HG02763 (cell line): ENCODE results near the gene DTWD1.
"Not testable (repeated sequence)": the region's sequence is repeated elsewhere in the genome, so short reads cannot be mapped to it uniquely, and the experiment has no call there.

Experiments used
- ATAC-seq: cut with Tn5 transposase; IDR thresholded peaks from one replicate; pipeline ENCODE4 v1.9.1; 2021; ENCODE audit warnings: mild to moderate bottlenecking, moderate library complexity; ENCODE audit not compliant: unreplicated experiment

The DTWD1 gene, protein sequence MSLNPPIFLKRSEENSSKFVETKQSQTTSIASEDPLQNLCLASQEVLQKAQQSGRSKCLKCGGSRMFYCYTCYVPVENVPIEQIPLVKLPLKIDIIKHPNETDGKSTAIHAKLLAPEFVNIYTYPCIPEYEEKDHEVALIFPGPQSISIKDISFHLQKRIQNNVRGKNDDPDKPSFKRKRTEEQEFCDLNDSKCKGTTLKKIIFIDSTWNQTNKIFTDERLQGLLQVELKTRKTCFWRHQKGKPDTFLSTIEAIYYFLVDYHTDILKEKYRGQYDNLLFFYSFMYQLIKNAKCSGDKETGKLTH

DNA sequence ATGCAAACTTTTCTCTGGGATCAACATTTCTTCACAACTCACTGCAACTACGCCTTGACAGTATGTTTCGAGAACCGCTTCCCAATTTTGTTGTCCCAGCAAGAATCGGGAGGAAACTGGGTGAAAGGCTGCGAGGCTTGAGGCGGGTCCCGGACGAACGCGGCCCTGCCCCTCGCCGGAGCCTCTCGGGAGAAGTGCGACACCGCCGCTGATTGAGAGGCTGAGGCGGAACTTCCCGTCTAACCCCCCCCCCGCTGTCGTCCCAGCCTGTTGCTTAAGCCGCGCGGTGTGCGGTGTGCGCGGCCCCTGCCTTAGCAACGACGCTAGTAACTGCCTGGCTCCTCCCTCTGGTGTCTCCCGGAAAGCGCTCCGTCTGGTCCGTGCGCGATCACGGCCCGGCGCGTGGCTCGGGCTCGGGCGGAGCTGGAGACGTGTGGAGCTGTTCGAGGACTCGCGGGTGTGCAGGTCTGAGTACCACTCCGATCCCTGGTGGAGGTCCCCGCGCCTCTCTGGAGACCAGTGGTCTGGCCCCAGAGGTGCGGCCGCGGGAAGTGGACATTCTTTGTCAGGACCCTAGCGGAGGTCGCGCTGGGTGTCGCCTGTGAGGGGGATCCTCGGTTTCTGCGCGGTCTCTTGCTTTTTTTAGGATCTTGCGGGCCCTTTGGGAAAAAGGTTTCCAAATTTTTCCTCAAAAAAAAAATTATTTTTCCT, at the start of gene DTWD1, which contains the start of gene FAM227B:
Gene DTWD1 (plus strand): TSS at position 391 of the 711 bp plus-strand sequence. CDS start 4,120 bp downstream, outside the sequence.
Gene FAM227B (minus strand): TSS at position 161 of the 711 bp plus-strand sequence. CDS start 5,647 bp downstream, outside the sequence.
- peak; percentile 99 for ATAC-seq

DNA sequence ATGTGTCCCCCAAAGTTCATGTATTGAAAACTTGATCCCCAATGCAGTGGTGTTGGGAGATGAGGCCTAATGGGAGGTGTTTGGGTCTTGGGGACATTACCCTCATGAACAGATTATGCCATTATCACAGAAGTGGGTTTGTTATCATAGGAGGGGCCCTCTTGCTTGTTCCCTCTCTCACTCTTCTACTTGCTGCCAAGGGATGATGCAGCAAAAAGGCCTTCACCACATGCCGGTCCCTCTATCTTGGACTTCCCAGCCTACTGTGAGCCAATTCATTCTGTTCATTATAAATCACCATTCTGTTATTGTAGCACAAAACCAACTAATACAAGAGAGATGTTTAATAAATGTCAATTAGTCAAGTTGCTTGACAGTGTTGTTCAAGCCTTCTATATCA, 47.4 kb upstream of the DTWD1 start:
- no peak for ATAC-seq

DNA sequence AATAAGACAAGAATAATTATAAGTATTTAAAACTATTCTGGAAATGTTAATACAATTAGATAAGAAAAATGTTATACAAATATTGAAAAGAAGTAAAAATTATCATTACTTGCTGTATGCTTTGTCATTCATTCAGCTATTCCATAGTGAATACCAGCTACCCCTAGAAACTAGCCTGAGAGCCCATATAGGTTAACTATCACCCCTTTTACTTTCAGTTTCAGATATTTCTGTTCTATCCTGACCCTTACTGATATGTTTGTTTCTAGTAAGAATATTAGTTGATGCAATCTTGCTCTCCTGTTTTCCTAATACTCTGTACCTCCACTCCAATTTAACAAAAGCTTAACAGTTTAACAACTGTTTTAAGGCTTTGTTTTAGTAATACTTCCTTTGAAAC, 31.8 kb upstream of the DTWD1 start:
- ATAC-seq, result peak; percentile 71

DNA sequence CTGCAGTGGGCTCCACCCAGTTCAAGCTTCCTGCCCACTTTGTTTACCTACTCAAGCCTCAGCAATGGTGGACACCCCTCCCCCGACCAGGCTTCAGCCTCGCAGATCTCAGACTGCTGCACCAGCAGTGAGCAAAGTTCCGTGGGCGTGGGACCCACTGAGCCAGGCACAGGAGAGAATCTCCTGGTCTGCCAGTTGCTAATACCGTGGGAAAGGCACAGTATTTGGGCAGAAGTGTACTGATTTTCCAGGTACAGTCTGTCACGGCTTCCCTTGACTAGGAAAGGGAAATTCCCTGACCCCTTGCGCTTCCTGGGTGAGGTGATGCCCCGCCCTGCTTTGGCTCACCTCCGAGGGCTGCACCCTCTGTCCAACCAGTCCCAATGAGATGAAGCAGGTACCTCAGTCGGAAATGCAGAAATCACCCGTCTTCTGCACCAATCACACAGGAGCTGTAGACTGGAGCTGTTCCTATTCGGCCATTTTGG, 28.0 kb upstream of the DTWD1 start:
- not testable (repeated sequence) for ATAC-seq

DNA sequence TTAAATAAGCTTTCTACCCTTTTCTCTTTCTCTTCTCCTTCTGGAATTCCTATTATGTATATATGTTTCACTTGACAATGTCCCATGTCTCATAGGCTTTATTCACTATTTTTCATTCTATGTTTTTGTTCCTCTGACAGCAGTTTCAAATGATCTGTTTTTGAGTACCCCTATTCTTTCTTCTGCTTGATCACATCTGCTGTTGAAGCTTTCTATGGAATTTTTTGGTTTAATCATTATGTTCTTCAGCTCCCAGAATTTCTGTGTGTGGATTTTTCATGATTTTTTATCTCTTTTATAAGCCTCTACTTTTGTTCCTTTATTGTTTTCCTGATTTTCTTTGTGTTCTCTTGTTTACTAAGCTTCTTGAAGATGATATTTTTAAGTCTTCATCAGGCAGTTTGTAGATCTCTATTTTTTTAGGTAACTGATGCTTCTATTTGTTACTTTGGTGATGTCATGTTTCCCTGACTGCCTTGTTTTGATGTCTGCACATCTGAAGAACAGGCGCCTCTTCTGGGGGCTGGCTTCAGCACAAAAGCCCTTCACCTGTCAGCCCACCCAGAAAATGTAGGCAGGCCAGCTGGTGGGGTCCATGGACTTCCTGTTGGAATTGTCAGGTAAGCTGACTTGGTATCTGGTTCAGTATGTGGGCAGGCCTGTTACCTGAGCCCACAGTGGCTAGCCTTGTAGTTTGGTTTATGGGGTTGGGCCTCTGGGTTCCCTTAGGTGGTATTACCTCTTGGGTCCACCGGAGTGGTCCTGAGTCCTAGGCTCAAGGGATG, 16.0 kb upstream of the DTWD1 start:
- no peak for ATAC-seq

DNA sequence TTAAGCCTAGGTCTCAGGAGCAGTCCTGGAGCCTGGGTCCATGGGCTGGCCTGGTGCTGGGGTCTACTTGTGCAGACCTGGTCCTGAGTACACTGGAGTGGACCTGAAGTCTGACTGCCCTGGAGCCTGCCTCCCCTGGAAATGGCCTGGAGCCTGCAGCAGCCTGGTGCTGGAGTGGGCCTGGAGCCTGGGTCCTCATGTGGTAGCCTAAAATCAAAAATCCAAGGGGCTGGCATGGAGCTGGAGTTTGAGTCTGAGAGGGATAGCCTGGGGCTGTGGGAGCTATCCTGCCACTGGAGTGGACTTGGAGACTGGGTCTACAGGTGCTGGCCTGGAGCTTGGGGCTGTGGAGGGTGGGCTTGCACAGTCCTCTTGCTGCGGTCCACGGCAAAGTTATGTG, 15.3 kb upstream of the DTWD1 start:
- no peak for ATAC-seq

DNA sequence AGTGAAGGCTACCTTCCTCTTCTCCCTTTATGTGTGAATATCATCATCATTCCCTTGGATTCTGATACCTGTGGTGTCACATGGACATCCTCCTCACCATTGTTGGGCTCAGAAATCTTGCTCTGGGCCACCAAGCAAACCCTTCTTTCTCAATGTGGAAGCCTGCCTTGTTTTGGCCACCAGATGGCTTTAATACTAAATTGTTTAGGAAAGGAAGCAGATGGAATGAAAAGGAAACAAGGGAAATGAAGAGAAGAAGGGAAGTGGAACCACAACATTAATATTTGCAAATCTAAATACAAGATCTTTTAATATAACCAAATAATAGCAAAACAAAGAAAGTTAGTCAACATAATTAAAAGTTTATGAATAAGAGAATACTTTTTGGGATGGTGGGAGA, 14.3 kb upstream of the DTWD1 start:
- ATAC-seq, result no peak

DNA sequence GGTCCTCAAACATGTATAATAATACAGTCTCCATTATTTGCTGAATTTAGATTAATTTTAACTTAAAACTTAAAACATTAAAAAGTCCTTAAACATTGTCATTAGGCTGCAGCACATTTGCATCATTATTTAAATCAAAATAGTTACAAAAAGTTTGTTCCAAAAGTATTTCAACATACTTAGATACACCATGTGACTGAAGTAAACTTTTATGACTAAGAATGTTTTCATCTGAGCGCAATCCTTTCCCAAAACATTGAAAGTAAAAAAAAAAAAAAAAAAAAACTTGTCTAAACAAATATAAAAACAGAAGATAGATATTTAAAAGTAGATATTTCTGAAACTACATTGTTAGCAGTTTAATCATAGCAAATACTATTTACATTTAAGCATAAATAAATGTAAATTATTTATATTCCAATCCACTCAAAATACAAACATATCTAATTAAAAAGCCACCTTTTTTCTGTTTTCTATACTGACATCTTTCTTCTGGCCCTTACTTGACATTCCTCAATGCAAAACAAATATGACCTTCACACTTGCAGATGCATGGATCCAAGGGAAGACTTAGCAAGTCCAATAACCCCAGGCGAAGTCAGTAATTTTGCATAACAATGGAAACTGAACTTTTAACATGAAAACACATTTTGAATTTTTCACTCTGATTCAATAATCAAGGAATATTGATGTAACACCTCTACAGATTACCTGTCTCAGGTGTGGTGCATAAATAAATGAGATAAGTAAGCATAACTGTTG, 10.5 kb upstream of the DTWD1 start:
- ATAC-seq, result no peak

DNA sequence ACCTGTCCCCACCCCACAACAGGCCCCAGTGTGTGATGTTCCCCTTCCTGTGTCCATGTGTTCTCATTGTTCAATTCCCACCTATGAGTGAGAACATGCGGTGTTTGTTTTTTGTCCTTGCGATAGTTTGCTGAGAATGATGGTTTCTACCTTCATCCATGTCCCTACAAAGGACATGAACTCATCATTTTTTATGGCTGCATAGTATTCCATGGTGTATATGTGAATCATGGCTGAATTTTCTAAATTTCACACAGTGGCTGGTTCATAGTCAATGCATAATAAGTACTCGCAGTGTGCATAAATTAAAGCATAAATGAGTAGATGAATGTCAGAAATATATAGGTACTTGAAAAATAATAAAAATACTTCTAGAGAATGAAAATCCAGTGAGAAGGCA, 8.6 kb upstream of the DTWD1 start:
- not testable (repeated sequence) for ATAC-seq

DNA sequence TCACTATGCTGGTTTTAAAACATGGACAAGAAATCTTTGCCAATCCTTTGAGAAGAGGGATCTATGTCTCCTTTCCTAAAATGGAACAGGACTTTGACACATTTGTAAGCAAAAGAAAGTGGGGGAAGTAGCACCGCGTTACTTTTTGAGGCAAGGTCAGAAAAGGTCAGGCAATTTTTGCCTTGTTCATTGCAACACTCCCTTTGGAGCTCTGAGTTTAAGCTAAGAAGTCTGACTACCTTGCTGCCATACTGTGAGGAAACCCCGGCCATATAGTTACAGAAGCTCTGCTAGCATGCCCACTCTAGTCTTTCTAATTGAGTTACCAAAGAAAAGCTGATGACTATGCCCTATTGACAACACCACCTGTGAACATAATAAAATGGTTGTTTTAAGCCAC, 1.6 kb upstream of the DTWD1 start:
- ATAC-seq, result no peak

DNA sequence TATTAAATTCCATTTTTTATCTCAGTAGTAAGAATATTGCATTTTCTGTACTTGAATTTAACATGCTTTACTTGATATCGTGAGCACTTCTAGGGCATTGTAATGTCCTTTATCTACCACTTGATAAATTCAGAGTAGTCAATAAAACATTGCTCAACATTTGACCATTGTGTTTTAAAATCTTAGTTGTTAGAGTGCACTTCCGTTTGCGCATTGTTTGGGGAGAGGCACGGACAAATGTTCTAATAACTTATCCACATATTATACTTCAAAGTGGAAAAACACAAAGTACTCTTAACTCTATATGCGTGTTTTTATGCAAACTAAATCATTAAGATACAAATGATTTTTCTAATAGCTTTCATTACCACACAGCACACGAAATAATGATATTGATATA, 649 bp upstream of the DTWD1 start:
- peak; percentile 0 for ATAC-seq

DNA sequence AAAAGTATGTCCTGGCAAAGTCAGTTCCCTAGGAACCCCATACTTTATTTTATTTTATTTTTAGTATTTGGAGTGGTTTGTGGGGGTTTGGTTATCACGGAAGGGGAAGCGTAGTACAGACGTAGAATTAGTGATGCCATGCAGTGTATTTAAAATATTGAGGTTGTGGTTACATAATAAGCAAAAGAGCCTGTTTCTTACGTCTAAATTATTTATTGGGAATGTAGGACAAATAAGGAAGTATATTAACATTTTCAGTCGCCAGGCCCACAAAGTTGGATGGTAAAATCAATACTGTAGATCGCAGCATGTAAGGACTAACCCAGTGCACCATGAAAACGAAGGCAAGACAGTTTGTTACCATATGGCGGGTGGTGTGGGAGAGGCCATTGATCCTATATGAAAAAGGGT, 558 bp downstream of the DTWD1 start:
- no peak for ATAC-seq

DNA sequence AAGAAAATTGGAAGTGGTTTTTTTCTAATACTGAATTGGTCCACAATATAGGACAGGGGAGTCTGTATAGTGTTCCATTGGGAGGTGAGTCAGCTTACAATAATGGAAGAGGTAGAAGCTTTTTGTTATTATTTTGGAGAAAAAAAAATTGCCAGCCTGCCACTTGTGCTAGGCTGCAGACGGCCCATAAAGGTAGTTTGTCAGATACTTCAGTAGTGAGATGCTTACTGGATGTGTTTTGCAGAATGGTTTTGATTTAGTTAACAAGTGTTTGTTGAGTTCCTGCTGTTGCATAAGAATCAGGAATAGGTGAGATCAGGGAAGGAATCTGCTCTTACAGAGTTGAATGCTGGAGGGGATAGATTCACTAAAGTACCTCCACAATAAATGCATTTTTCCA, 1.0 kb downstream of the DTWD1 start:
- no peak for ATAC-seq

DNA sequence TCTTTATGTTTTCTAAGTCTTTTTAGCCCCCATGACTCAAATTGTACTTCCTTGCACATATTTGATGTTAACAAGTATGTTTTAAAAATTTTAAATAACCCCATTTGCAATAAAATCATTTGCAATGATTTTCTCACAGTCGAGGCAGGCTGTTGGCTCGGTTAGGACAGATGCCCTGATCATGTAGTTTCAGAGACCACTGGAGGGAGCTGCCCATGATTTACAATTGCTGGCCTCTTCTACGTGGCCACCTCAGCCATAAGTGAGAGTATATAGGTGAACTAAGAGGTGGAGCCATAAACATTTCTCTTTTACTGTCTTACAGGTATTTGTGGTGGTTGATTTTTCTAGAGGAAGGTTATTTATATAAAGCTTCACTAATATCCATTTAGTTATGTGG, 1.7 kb downstream of the DTWD1 start:
- no peak for ATAC-seq

DNA sequence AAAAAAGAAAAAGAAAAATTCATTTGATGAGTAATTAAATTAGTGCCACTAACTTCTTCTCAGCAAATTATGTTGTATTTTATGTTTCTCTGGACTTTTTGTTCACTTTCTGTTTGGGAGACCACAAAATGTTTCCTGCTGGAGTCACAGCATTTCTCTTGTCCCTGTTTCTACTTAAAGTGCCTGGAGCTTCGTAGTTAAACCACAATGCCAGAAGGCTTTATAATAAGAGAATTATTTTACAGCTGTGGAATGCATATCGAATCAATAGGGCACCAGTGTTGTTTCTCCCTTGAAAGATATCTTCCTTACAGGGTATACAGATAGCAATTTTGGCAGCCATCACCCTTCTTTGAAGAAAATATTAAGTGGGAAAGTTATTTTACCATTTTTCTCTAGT, 3.2 kb downstream of the DTWD1 start:
- no peak for ATAC-seq

DNA sequence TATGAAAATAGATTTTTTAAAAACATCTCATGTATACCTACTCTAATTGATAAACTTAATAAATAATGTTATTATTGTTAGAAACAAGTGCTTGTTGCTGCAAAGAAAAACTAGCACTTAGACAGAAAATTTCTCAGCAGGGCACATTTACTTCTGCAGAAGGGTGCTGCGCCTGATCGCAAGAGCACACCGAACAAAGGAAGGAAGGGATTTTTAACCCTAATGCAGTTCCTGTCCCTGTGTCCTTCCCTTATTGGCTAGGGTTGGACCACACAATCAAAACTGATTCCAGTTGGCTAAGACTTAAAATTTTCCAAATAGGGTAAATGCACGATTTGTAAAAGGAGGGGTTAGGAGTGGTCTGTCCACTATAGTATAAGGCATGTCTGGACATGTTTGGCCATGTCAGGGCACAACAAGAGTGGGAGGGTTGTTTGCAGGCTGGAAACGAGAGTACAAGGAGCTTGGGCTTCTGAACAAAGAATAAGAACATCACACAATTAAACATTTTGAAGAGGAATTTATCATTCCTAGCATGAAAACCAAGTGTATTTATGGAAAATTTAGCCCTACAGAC, 4.7 kb downstream of the DTWD1 start:
- no peak for ATAC-seq

DNA sequence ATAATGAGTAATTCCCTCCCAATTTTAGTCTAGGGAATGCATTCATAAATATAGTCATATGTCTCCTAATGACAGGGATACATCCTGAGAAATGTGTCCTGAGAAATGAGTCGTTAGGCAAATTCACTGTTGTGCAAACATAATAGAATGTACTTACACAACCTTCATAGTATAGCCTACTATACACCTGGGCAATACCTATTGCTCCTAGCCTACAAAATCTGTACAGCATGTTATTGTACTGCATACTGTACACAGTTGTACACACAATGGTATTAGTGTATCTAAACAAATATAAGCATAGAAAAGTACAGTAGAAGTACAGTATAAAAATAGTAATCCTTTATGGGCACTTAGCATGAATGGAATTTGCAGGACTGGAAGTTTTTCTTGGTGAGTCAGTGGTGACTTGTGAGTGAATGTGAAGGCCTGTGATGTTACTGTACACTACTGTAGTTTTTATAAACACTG, 6.6 kb downstream of the DTWD1 start:
- ATAC-seq, result no peak

DNA sequence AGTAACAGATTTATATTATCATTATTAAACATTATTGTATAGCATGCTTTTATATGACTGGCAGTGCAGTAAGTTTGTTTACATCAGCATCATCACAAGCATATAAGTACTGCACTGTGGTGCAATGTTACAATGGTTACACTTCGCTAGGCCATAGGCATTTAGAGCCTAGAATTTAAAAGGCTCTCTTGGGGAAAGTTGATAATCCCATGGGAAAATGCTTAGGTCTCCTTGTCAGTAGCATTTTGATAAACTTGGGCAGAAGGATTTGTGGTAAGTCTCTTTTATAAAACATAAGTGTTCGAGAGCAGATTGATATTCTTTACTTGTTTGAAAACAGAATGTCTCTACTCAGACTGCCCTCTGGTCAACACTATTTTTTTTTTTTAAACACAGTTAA, 7.5 kb downstream of the DTWD1 start:
- no peak for ATAC-seq

DNA sequence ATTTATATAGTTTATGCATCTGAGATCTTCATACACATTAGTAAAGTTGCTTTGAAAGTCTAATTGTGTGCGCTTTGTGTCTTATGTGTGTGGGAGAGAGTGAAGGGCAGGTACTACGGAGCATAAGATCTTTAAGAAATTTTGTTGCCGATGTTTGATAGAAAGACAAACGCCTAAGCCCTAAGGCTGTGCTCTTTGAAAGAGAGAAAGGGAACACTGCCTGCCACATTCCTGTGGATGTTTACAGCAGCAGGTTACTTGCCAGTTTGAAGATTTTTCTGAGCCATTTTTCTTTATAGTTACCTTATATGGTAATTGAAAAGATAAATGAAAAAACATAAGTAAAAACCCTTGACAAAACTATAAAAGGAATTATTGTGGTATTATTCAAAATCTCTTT, 17.0 kb downstream of the DTWD1 start:
- no peak for ATAC-seq

DNA sequence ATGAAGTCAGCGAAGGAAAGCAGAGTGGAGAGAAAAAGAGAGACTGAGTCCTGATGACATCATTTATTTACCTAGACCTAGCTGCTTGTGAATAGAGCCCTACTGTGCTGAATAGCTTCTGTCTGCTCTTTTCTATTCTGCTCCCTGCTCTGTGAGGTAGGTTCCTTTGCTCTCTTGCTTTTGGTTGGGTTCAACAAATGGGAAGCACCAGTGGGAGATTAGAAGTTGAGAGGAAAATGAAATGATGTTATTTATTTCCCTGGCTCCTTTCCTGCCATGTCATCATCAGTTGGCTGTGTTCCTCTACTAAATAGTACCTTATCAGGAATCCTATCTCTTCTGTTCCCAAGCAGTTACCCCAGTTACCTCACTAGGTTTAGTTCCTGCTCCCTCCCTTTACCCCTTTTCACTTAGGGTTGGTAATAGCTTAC, 23.5 kb downstream of the DTWD1 start:
- no peak for ATAC-seq
